Measurements from ENCODE around the gene RNF149.

DNA sequence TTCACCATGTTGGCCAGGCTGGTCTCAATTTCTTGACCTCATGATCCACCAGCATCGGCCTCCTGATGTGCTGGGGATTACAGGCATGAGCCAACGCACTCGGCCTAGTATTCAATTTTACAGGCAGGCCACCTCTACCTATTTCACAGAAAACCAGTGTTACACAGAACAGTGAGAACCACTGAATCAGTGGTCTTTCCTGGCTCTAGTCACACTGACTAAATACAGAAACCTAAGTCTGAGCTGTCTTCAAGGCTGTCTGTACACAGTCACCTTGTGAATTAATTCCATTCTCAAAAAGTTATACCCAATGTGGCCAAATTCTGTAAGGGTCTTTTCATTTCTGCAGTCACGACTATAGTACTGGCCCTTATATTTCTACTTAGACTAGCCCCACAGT lies 3.5 kb downstream of the RNF149 start:
- TF ChIP-seq CTCF (IDR thresholded peaks at IDR 0.05 in 2 of 3, conservative IDR thresholded peaks at IDR 0.05 in 1 of 3; ENCODE audit: borderline replicate concordance in 1 of 3, insufficient read depth in 1 of 3, low read depth in 2 of 3, low read length in 2 of 3) (no peak), POLR2A (IDR thresholded peaks at IDR 0.05; ENCODE audit: borderline replicate concordance, extremely low read depth, insufficient read depth, insufficient read length) (no peak), TCF7L2 (IDR thresholded peaks at IDR 0.05; ENCODE audit: borderline replicate concordance, extremely low read depth, insufficient read depth, insufficient read length) (no peak), ELF1 (IDR thresholded peaks at IDR 0.05; ENCODE audit: borderline replicate concordance, low read depth) (no peak), MAX (IDR thresholded peaks at IDR 0.05) (no peak), SP1 (IDR thresholded peaks at IDR 0.05; ENCODE audit: low read depth) (no peak), EZH2 (IDR thresholded peaks at IDR 0.05) (no peak), POLR2AphosphoS5 (IDR thresholded peaks at IDR 0.05; ENCODE audit: low read depth, low read length) (no peak), REST (IDR thresholded peaks at IDR 0.05; ENCODE audit: low read depth) (no peak), CEBPB (IDR thresholded peaks at IDR 0.05; ENCODE audit: low read depth) (no peak)

Measured in HCT116 (cell line).